A673 (cell line): ENCODE results near the gene CYLD. TPM values are rescaled to one million over a fixed set of nuclear protein-coding genes. Genes with fewer than 3 reads are reported as not detected.

Experiments used
- BruUV-seq: library from RNA; stranded (reverse); fragments of 400-500 nt; replicated peaks from 2 replicates; lab custom pipeline; 2021; lab: Mats Ljungman, UMichigan
- CTCF ChIA-PET: fragments of 300-600 bp; sonication (Branson Sonifier 250); formaldehyde crosslinking; loops from one replicate; lab custom pipeline; 2022; ENCODE audit warnings: antibody characterized with exemption; lab: Charles Lee
- POLR2A ChIA-PET: fragments of 300-600 bp; sonication (Branson Sonifier 250); formaldehyde crosslinking; loops from one replicate; lab custom pipeline; 2022; ENCODE audit warnings: antibody characterized with exemption; ENCODE audit not compliant: low non-redundant PET; lab: Charles Lee
- DNase-seq: peaks from one replicate; pipeline ENCODE4 v3.0.0-alpha.2; 2015; ENCODE audit warnings: low spot score
- H3K27ac ChIP-seq: fragments of 200-600 bp; sonication (generic); 2 replicates; pipeline ENCODE4 v1.5.1; 2016; ENCODE audit warnings: mixed run types, low read depth, mild to moderate bottlenecking, mixed read lengths, antibody characterized with exemption, low read length; ENCODE audit not compliant: poor library complexity, severe bottlenecking
- H3K27me3 ChIP-seq: fragments of 200-600 bp; sonication (generic); replicated peaks from 2 replicates; pipeline ENCODE4 v1.6.1; 2017; ENCODE audit warnings: mixed run types, low read depth, mild to moderate bottlenecking, mixed read lengths, antibody characterized with exemption, low read length; ENCODE audit not compliant: insufficient read depth, poor library complexity
- H3K36me3 ChIP-seq: fragments of 200-600 bp; sonication (generic); 2 replicates; pipeline ENCODE4 v1.6.1; 2016; ENCODE audit warnings: mixed run types, mild to moderate bottlenecking, mixed read lengths, antibody characterized with exemption, low read length; ENCODE audit not compliant: insufficient read depth, poor library complexity, severe bottlenecking
- H3K4me1 ChIP-seq: fragments of 200-600 bp; sonication (generic); 2 replicates; pipeline ENCODE4 v1.6.1; 2017; ENCODE audit warnings: mixed run types, mild to moderate bottlenecking, mixed read lengths, antibody characterized with exemption, low read length; ENCODE audit not compliant: insufficient read depth, poor library complexity, severe bottlenecking
- H3K4me3 ChIP-seq: fragments of 200-600 bp; sonication (generic); 2 replicates; pipeline ENCODE4 v1.5.1; 2016; ENCODE audit warnings: low read depth, mixed run types, mild to moderate bottlenecking, mixed read lengths, low read length; ENCODE audit not compliant: poor library complexity, severe bottlenecking
- H3K9me3 ChIP-seq: fragments of 200-600 bp; sonication (generic); 2 replicates; pipeline ENCODE4 v1.6.1; 2016; ENCODE audit warnings: mixed run types, low read depth, mild to moderate bottlenecking, mixed read lengths, antibody characterized with exemption, low read length; ENCODE audit not compliant: poor library complexity, severe bottlenecking
- CTCF ChIP-seq: fragments of 300-800, 200-600 bp; sonication (generic); conservative IDR thresholded peaks from 2 replicates; pipeline ENCODE4 v1.5.1; 2017; ENCODE audit warnings: low read depth, mild to moderate bottlenecking, antibody characterized with exemption, low read length, moderate library complexity, mixed read lengths
- EZH2 ChIP-seq: fragments of 200-600 bp; sonication (generic); IDR thresholded peaks from 2 replicates; pipeline ENCODE4 v1.6.1; 2017; ENCODE audit warnings: borderline replicate concordance, low read depth, mild to moderate bottlenecking, mixed read lengths, antibody characterized with exemption, low read length; ENCODE audit not compliant: poor library complexity, severe bottlenecking
- intact Hi-C: fragments of 100-400 bp; cut with micrococcal nuclease; formaldehyde crosslinking; loops from one replicate; pipeline ENCODE4 v1.10.0; 2022; ENCODE audit not compliant: unreplicated experiment
- total RNA-seq: library from RNA; stranded (reverse); gene quantifications from 2 replicates; pipeline ENCODE4 v1.2.3, GENCODE V29; 2021

The CYLD gene
- total RNA-seq, 1 experiment from 2014 or later, result 6.3 TPM

- intact Hi-C loops, result no loop called here
- no peaks in the 10 kb centered on the region for H3K27me3 ChIP-seq
- no peak overlapping the region for H3K27ac ChIP-seq
- POLR2A ChIA-PET, result no interaction called here
- no peaks in the 10 kb centered on the region for H3K36me3 ChIP-seq
- no peaks in the 10 kb centered on the region for H3K9me3 ChIP-seq
- DNase-seq, result no peak
- TF ChIP-seq CTCF (no peak), EZH2 (no peak)
- no TSS peak for BruUV-seq
- CTCF ChIA-PET, result no interaction called here
- no peaks in the 10 kb centered on the region for H3K4me1 ChIP-seq
- no peak overlapping the region for H3K4me3 ChIP-seq
Observed at GRCh38 chr16:50791522-50791921, 49.6 kb downstream of the CYLD start.

- POLR2A ChIA-PET, result no interaction called here
- H3K4me3 ChIP-seq, result no peak overlapping the region
- no peak for DNase-seq
- H3K9me3 ChIP-seq, result no peaks in the 10 kb centered on the region
- no peaks in the 10 kb centered on the region for H3K27me3 ChIP-seq
- BruUV-seq, result no TSS peak
- H3K4me1 ChIP-seq, result no peaks in the 10 kb centered on the region
- no peaks in the 10 kb centered on the region for H3K36me3 ChIP-seq
- CTCF ChIA-PET, result interaction anchor here (1.6 kb wide), 1 partner anchor 10 kb away, joined by 8 read pairs; no protein-coding TSS in a partner anchor
- intact Hi-C loops, result no loop called here
- H3K27ac ChIP-seq, result no peak overlapping the region
- TF ChIP-seq CTCF (no peak), EZH2 (no peak)
Observed at GRCh38 chr16:50796829-50797228, 54.9 kb downstream of the CYLD start.

GRCh38 chr16:50797456-50797855 is 55.6 kb downstream of the CYLD start:
- intact Hi-C loops, result no loop called here
- BruUV-seq, result no TSS peak
- H3K27ac ChIP-seq, result no peak overlapping the region
- H3K27me3 ChIP-seq, result no peaks in the 10 kb centered on the region
- CTCF ChIA-PET, result no interaction called here
- H3K9me3 ChIP-seq, result no peaks in the 10 kb centered on the region
- no peaks in the 10 kb centered on the region for H3K4me1 ChIP-seq
- POLR2A ChIA-PET, result no interaction called here
- DNase-seq, result no peak
- TF ChIP-seq EZH2 (no peak), CTCF (no peak)
- H3K4me3 ChIP-seq, result no peak overlapping the region
- H3K36me3 ChIP-seq, result no peaks in the 10 kb centered on the region
